Calu3 (cell line): ENCODE results near the gene CFAP73. TPM values are rescaled to one million over a fixed set of nuclear protein-coding genes. Genes with fewer than 3 reads are reported as not detected.
A peak's percentile ranks its signal among the peaks of the same experiment; 100 is the strongest.

Experiments used
- BruUV-seq: library from RNA; stranded (reverse); fragments of 400-500 nt; replicated peaks from 2 replicates; lab custom pipeline; 2021; lab: Mats Ljungman, UMichigan
- CTCF ChIA-PET: fragments of 300-600 bp; sonication (Branson Sonifier 250); formaldehyde crosslinking; loops from one replicate; lab custom pipeline; 2022; ENCODE audit warnings: antibody characterized with exemption; lab: Charles Lee
- DNase-seq: peaks from one replicate; pipeline ENCODE4 v3.0.0; 2022
- H3K27ac Mint-ChIP-seq: one replicate; pipeline ENCODE4 v1.8.0; 2022; ENCODE audit warnings: mixed read lengths; ENCODE audit not compliant: unreplicated experiment
- H3K27me3 Mint-ChIP-seq: one replicate; pipeline ENCODE4 v1.8.0; 2022; ENCODE audit warnings: mixed read lengths; ENCODE audit not compliant: unreplicated experiment
- H3K36me3 Mint-ChIP-seq: one replicate; pipeline ENCODE4 v1.8.0; 2022; ENCODE audit warnings: mild to moderate bottlenecking, moderate library complexity, mixed read lengths; ENCODE audit not compliant: insufficient read depth, unreplicated experiment
- H3K4me1 Mint-ChIP-seq: one replicate; pipeline ENCODE4 v1.8.0; 2022; ENCODE audit warnings: mild to moderate bottlenecking, low read depth, mixed read lengths; ENCODE audit not compliant: unreplicated experiment
- H3K4me3 Mint-ChIP-seq: one replicate; pipeline ENCODE4 v1.8.0; 2022; ENCODE audit warnings: mild to moderate bottlenecking, low read depth, moderate library complexity, mixed read lengths; ENCODE audit not compliant: unreplicated experiment
- H3K9me3 Mint-ChIP-seq: one replicate; pipeline ENCODE4 v1.8.0; 2022; ENCODE audit warnings: low read depth, mixed read lengths; ENCODE audit not compliant: unreplicated experiment
- CTCF ChIP-seq: fragments of 200-600 bp; IDR thresholded peaks from one replicate; pipeline ENCODE4 v1.8.0; 2022; ENCODE audit warnings: antibody characterized with exemption; ENCODE audit not compliant: unreplicated experiment
- intact Hi-C: fragments of 100-400 bp; cut with micrococcal nuclease; formaldehyde crosslinking; loops from one replicate; pipeline ENCODE4 v1.10.0; 2022; ENCODE audit not compliant: unreplicated experiment
- total RNA-seq: library from RNA; stranded (reverse); gene quantifications from 2 replicates; pipeline ENCODE4 v1.2.3, GENCODE V29; 2022

Gene CFAP73
- total RNA-seq, 1 experiment from 2014 or later, result 3.2 TPM

- BruUV-seq, result no TSS peak
- H3K9me3 Mint-ChIP-seq, result no peaks in the 10 kb centered on the region
- intact Hi-C loops, result loop anchor here (2.0 kb wide), 1 partner anchor 19 kb away; no protein-coding TSS in a partner anchor
- TF ChIP-seq CTCF, result no peak
- H3K27me3 Mint-ChIP-seq, result no peaks in the 10 kb centered on the region
- no peak for DNase-seq
- H3K36me3 Mint-ChIP-seq, result peaks cover 61% of the 10 kb centered on the region
- CTCF ChIA-PET, result interaction anchor here (0.5 to 6.7 kb wide), 3 partner anchors 18 to 691 kb away, joined by 3 to 108 read pairs (median 5); partner anchors contain the start of gene CFAP73
- H3K4me1 Mint-ChIP-seq, result peaks cover 59% of the 10 kb centered on the region
- H3K4me3 Mint-ChIP-seq, result peak overlapping the region; percentile 97
- H3K27ac Mint-ChIP-seq, result peak overlapping the region; percentile 96
Observed at GRCh38 chr12:113134071-113134470, 15.5 kb upstream of the CFAP73 start.

- Mint-ChIP-seq H3K27me3 (no peaks in the 10 kb centered on the region), H3K27ac (peak overlapping the region; percentile 96)
- CTCF ChIA-PET, result interaction anchor here (0.5 to 6.7 kb wide), 3 partner anchors 17 to 690 kb away, joined by 3 to 108 read pairs (median 5); partner anchors contain the start of gene CFAP73
Observed at GRCh38 chr12:113134521-113134951, 15.0 kb upstream of the CFAP73 start.

GRCh38 chr12:113135178-113136127 is 14.1 kb upstream of the CFAP73 start, which contains the start of gene RASAL1:
RASAL1 (minus strand) TSS chr12:113135761; CDS start chr12:113135462, 299 bp downstream.
- Mint-ChIP-seq H3K27ac (peak within 1 kb of the TSS; percentile 96), H3K36me3 (peaks cover 50% of the 10 kb centered on the region), H3K4me3 (peak within 1 kb of the TSS; percentile 97), H3K4me1 (peaks cover 52% of the 10 kb centered on the region), H3K9me3 (no peaks in the 10 kb centered on the region), H3K27me3 (no peaks in the 10 kb centered on the region)
- TF ChIP-seq CTCF, result peak; percentile 97
- CTCF ChIA-PET, result interaction anchor here (0.6 to 6.7 kb wide), 10 partner anchors 16 to 226 kb away, joined by 3 to 108 read pairs (median 3); partner anchors contain the start of genes CFAP73 and OAS2
- BruUV-seq, result TSS peak; percentile 54
- DNase-seq, result peak; percentile 100
- intact Hi-C loops, result loop anchor here (2.0 kb wide), 2 partner anchors 17 to 37 kb away; no protein-coding TSS in a partner anchor

More at GRCh38 chr12:113134521-113134951, 15.0 kb upstream of the CFAP73 start:
- Mint-ChIP-seq H3K36me3 (peaks cover 60% of the 10 kb centered on the region), H3K4me1 (peaks cover 54% of the 10 kb centered on the region), H3K9me3 (no peaks in the 10 kb centered on the region), H3K4me3 (peak overlapping the region; percentile 97)
- intact Hi-C loops, result loop anchor here (2.0 kb wide), 1 partner anchor 18 kb away; no protein-coding TSS in a partner anchor
- DNase-seq, result no peak
- no peak for TF ChIP-seq CTCF
- BruUV-seq, result no TSS peak
